HG03469 (cell line): ENCODE data around the gene KDM7A.
"Not testable (repeated sequence)": the region's sequence is repeated elsewhere in the genome, so short reads cannot be mapped to it uniquely, and the experiment has no call there.

Experiments used
- ATAC-seq: cut with Tn5 transposase; IDR thresholded peaks from one replicate; pipeline ENCODE4 v1.9.1; 2021; ENCODE audit warnings: mild to moderate bottlenecking, moderate library complexity, moderate number of reproducible peaks; ENCODE audit not compliant: unreplicated experiment

KDM7A gene

DNA sequence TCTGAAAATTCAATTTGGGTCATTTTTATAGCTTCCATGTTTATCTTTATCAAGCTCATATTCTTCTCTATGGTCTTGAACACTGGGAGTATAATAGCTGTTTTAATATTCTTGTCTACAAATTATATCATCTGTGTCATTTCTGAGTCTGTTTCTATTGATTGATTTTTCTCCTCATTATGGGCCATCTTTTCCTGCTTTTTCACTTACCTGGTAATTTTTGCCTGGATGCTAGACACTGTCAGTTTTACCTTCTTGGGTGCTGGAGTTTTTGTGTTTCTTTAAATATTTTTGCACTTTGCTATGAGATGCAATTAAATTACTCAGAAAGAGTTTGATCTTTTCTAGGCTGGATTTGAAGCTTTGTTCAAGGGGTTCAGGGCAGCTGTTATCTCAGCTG is 26.8 kb upstream of the KDM7A start:
- no peak for ATAC-seq

GRCh38 chr7:140202942-140203341 is 26.2 kb upstream of the KDM7A start:
- ATAC-seq = not testable (repeated sequence)

DNA sequence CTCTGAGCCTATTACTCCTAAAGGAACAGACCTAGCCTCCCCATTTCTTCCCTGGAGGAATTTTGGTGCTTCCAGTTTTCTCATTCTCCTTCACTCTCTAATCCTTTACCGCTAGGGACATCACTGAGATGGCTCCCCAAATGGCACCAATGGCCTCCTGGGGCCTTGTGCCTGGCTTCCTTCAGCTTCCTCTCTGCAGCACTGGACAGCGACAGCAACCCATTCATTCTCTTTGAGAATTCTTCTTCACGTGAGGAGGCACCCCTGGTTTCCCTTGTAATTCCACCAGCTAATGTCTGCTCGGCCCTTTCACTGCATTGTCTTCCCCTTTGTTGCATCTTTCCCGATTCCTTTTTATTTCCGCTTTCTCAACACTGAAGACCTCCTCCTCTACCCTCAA is 24.6 kb upstream of the KDM7A start:
- ATAC-seq = no peak

DNA sequence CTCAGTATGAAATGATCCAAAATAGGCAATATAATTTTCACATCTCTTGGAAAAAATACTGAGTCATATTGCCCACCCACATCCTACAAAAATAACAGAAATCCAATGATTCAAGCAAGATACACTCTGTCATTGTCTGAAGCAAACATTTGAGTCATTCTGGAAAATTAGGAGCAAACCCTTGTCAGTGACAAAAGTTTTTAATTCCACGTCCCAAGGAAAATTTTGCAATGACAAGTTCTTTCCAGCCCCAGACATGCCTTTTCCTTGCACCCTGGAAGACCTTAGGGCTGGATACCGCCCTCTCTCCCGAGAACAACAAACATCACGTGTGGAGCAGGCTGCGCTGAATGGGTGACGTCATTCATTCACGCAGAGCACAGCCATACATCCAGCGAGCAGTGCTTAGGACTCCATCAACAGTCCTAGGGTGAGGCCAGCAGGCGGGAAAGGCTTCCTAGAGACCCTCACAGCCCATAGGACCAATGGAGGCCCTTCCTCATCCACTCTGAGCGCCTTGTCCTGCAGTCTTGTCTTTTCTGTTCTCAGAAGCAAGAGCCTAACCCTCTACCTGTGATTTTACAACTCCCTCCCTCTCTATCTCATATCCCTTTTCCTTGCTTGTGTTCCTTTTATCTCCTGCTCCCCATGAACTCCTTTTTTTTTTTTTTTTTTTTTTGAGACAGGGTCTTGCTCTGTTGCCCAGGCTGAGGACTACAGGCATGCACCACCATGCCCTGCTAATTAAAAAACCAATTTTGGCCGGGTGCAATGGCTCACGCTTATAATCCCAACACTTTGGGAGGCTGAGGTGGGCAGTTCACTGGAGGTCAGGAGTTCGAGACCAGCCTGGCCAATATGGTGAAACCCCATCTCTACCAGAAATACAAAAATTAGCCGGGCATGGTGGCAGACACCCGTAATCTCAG is 23.5 kb upstream of the KDM7A start:
- ATAC-seq = no peak

- ATAC-seq = no peak
Observed at GRCh38 chr7:140197938-140198337, 21.2 kb upstream of the KDM7A start.

DNA sequence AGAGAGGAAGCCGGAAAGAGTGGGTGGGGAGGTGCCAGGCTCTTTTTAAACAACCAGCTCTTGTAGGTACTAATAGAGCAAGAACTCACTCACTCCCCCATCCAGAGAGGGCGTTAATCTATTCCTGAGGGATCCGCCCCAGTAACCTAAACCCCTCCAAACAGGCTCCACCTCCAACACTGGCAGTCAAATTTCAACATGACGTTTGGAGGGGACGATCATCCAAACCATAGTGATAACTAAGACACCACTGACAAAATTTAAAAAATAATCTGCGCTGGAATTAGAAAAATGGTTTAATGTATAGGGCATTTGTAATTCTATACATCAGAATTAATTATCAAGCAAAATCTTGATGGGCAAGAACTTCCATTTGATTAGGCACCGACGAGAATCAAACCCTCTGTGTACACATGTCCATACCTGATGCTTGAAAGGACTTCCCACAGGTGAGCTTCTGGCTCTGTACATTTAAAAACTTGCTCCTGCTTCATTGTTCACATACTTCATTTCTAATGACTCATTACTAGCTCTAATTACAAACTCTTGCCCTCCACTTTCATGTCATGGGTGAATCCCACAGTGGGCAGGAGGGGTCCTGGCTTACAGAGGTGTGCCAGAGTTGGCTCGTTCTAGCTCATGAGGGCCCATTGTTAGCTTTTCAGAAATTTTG is 20.6 kb upstream of the KDM7A start:
- ATAC-seq = no peak

GRCh38 chr7:140196361-140197217 is 19.8 kb upstream of the KDM7A start:
- ATAC-seq = no peak

DNA sequence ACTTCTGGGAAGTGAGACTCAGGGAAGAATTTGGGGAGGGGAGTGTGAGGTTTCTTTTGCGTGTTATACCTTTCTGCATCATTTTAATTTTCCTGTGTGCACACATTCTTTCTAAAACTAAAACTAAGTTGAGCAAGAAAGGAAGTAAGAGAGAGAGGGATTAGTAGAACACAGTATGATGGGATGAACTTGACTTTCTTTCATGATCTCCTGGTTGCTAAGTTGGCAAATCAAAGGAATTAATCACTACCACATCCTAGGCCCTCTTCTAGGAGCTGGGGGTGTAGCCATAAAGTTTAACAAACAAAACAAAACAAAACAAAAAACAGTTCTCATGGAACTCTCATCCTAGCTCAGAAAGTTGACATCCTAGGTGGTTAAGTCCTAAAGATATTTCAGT is 19.1 kb upstream of the KDM7A start:
- no peak for ATAC-seq

DNA sequence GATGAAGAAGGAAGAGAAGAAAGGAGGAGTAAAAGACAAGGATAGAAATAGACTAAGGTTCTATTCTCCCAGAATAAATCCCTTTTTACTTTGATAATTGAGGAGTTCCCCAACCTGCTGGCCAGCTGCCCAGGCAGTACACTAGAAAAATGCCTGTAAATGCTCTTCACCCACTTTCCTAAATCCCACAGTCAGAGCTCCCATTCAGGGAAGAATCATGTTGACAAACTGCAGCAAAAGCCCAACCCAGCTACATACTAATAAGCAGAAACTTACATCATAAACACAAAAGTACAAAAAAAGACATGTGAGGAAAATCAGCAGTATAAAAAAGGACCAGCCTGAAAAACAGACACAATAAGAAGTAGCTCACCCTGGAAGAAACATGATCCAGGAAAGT is 15.8 kb upstream of the KDM7A start:
- ATAC-seq = no peak

DNA sequence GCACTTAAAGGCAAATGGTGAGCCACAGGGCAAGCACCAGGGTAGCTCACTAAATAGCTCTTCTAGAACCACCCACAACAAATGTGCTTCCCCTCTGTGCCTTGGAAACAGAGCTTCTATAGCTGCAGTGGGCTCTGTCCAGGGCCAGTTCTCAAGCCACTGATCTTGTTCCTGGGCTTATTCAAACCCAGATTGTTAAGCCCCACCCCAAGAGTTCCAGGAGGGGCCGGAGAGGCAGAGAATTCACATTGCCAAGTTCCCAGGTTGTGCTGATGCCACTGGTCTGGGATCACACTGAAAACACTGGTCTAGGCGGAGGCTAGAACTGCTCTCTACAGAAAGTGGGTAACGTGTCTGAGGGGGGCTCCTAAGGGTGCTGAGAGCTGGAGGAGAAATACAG is 15.4 kb upstream of the KDM7A start:
- no peak for ATAC-seq

DNA sequence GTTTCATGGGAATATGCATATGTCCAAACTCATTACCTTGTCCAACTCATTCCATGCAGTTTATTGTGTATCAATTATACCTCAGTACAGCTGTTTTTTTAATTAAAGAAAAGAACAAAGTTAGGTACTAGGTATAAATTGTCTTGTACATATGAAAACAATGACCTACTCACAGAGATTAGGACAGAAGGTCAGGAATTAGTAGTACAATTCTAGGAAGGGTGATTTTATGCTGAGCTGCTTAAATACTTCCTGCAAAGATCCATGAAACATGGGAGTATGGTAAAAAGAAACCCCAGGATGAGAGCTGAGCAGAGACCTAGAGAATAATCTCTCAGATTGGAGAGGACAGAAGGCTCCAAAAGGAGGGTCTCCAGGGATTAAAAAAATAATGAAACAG is 13.8 kb upstream of the KDM7A start:
- no peak for ATAC-seq

DNA sequence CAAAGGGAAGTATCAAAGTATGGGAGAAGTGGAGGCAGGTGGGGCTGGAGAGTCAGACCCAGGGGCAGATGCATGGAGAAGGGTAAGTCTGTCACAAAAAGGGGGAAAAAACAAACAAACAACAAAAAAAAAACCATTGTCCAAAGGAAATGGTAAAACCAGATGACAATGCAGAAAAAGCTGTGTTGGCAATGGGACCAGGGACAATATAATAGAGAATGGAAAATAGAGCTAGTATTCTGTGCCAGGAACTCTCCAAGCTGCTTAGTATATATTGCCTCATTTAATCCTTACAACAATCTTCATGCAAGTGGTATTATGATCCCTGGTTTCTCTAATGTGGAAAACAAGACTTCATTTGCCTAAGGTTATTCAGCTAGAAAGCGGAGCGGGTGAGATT is 13.1 kb upstream of the KDM7A start:
- no peak for ATAC-seq

GRCh38 chr7:140182917-140183316 is 6.1 kb upstream of the KDM7A start:
- ATAC-seq = no peak

GRCh38 chr7:140179339-140179738 is 2.6 kb upstream of the KDM7A start:
- ATAC-seq = no peak

- no peak for ATAC-seq
Observed at GRCh38 chr7:140176122-140176701, 571 bp downstream of the KDM7A start.

- ATAC-seq = peak; percentile 40
Observed at GRCh38 chr7:140175221-140176121, 1.3 kb downstream of the KDM7A start.

DNA sequence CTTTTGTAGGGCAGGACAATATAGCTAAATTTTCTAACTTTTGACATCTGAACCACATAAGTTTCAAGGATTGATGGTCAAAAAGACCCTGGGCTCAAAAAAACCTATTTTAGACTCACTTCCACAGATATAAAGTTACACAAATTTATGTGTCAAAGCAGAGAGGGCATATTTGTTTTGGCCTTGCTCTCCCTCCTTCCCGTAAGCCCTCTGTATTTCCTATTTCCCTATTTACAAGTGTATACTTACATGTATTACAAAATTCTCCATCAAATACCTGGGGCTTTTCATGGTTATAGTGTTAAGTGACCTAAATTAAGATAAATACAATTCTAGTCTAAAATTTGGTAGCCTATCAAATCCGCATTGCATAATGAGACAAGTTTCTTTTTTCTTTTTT is 2.6 kb downstream of the KDM7A start:
- no peak for ATAC-seq

GRCh38 chr7:140170375-140170774 is 6.4 kb downstream of the KDM7A start:
- no peak for ATAC-seq

- ATAC-seq = no peak
Observed at GRCh38 chr7:140168816-140169215, 8.0 kb downstream of the KDM7A start.

DNA sequence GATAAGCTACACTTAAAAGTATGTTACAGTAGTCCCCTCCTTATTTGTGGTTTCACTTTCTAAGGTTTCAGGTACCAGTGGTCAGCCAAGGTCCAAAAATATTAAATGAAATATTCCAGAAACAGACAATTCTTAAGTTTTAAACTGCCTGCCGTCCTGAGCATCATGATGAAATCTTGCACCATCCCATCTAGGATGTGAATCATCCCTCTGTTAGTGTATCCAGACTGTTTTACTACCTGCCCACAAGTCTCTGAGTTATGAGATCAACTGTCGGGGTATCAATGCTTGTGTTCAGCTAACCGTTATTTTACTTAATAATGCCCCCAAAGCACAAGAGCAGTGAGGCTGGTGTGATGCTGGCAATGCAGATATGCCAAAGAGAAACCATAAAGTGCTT is 11.4 kb downstream of the KDM7A start:
- ATAC-seq = no peak
